Thyroid gland (tissue), 4 donors: ENCODE results near the gene RPLP1.

Source experiments
- CTCF ChIP-seq, 6 experiments: fragments of 200-600 bp in 3 of 6; fragments of 450-650 bp in 3 of 6; sonication (generic) in 3 of 6; IDR thresholded peaks; one replicate each; pipeline ENCODE4 v1.5.1; 2016 to 2019; ENCODE audit warnings: antibody characterized with exemption in 6 of 6, mild to moderate bottlenecking in 2 of 6, inconsistent platforms in 1 of 6, moderate library complexity in 1 of 6
- POLR2A ChIP-seq, 2 donors: fragments of 450-650 bp; IDR thresholded peaks; one replicate each; pipeline ENCODE4 v1.6.1; 2017; ENCODE audit warnings: antibody characterized with exemption in 2 of 2, mild to moderate bottlenecking in 2 of 2, moderate library complexity in 1 of 2

GRCh38 chr15:69452692-69453521, at the start of gene RPLP1:
- TF ChIP-seq CTCF (IDR thresholded peaks at IDR 0.05) (no peak), POLR2A (IDR thresholded peaks at IDR 0.05) (peak in 1 of 2 donors; percentile 98)
